Nephron progenitor cell (in vitro differentiated cells): ENCODE data around the gene SIVA1.

Experiments
- DNase-seq: peaks from one replicate; pipeline ENCODE4 v3.0.0; 2021
- H3K27ac Mint-ChIP-seq: 2 replicates; pipeline ENCODE4 v1.8.0; 2021; ENCODE audit warnings: mild to moderate bottlenecking, moderate library complexity, mixed read lengths
- H3K27me3 Mint-ChIP-seq: 2 replicates; pipeline ENCODE4 v1.8.0; 2021; ENCODE audit warnings: mild to moderate bottlenecking, low read depth, mixed read lengths; ENCODE audit not compliant: poor library complexity
- H3K36me3 Mint-ChIP-seq: 2 replicates; pipeline ENCODE4 v1.8.0; 2021; ENCODE audit warnings: low read depth, mixed read lengths
- H3K4me1 Mint-ChIP-seq: 2 replicates; pipeline ENCODE4 v1.8.0; 2021; ENCODE audit warnings: mixed read lengths
- H3K4me3 Mint-ChIP-seq: 2 replicates; pipeline ENCODE4 v1.8.0; 2021; ENCODE audit warnings: mild to moderate bottlenecking, moderate library complexity, mixed read lengths
- H3K9me3 Mint-ChIP-seq: 2 replicates; pipeline ENCODE4 v1.8.0; 2021; ENCODE audit warnings: mild to moderate bottlenecking, moderate library complexity, mixed read lengths
- CTCF ChIP-seq: fragments of 200-600 bp; sonication (generic); IDR thresholded peaks from 2 replicates; pipeline ENCODE4 v1.5.0; 2021; ENCODE audit warnings: antibody characterized with exemption

SIVA1 gene

GRCh38 chr14:104770072-104770579 is 17.2 kb downstream of the SIVA1 start:
- H3K4me1 Mint-ChIP-seq, result peaks cover 25% of the 10 kb centered on the region
- no peak for DNase-seq
- peaks cover 23% of the 10 kb centered on the region for H3K9me3 Mint-ChIP-seq
- H3K4me3 Mint-ChIP-seq, result no peak overlapping the region
- H3K27me3 Mint-ChIP-seq, result no peaks in the 10 kb centered on the region
- H3K36me3 Mint-ChIP-seq, result peaks cover 59% of the 10 kb centered on the region
- no peak overlapping the region for H3K27ac Mint-ChIP-seq
- TF ChIP-seq CTCF, result no peak

GRCh38 chr14:104770851-104771272 is 17.9 kb downstream of the SIVA1 start:
- H3K36me3 Mint-ChIP-seq, result peaks cover 52% of the 10 kb centered on the region
- no peak for DNase-seq
- H3K27ac Mint-ChIP-seq, result no peak overlapping the region
- peaks cover 25% of the 10 kb centered on the region for H3K4me1 Mint-ChIP-seq
- no peak overlapping the region for H3K4me3 Mint-ChIP-seq
- H3K9me3 Mint-ChIP-seq, result peaks cover 16% of the 10 kb centered on the region
- TF ChIP-seq CTCF, result peak; percentile 39
- no peaks in the 10 kb centered on the region for H3K27me3 Mint-ChIP-seq

GRCh38 chr14:104771374-104771773 is 18.4 kb downstream of the SIVA1 start:
- Mint-ChIP-seq H3K4me3 (no peak overlapping the region), H3K36me3 (peaks cover 47% of the 10 kb centered on the region), H3K27me3 (no peaks in the 10 kb centered on the region), H3K9me3 (peaks cover 11% of the 10 kb centered on the region), H3K27ac (no peak overlapping the region), H3K4me1 (peaks cover 25% of the 10 kb centered on the region)
- DNase-seq, result no peak
- TF ChIP-seq CTCF, result no peak

- Mint-ChIP-seq H3K27me3 (no peaks in the 10 kb centered on the region), H3K4me3 (no peak overlapping the region), H3K9me3 (peaks cover 6% of the 10 kb centered on the region), H3K36me3 (peaks cover 39% of the 10 kb centered on the region), H3K27ac (no peak overlapping the region), H3K4me1 (peaks cover 18% of the 10 kb centered on the region)
- no peak for DNase-seq
- TF ChIP-seq CTCF, result no peak
Observed at GRCh38 chr14:104771918-104772706, 19.2 kb downstream of the SIVA1 start.

- Mint-ChIP-seq H3K36me3 (peaks cover 32% of the 10 kb centered on the region), H3K4me3 (no peak overlapping the region), H3K4me1 (peaks cover 17% of the 10 kb centered on the region), H3K9me3 (peaks cover 6% of the 10 kb centered on the region), H3K27me3 (no peaks in the 10 kb centered on the region), H3K27ac (no peak overlapping the region)
- no peak for DNase-seq
- no peak for TF ChIP-seq CTCF
Observed at GRCh38 chr14:104772707-104773504, 20.0 kb downstream of the SIVA1 start.
